H9 (cell line): ENCODE data around the gene PIAS1. TPM values are rescaled to one million over a fixed set of nuclear protein-coding genes. Genes with fewer than 3 reads are reported as not detected.

Source experiments
- DNase-seq: peaks from one replicate; pipeline ENCODE4 v3.0.0-alpha.2; 2017
- H2AFZ ChIP-seq: one replicate; pipeline ENCODE4 v1.6.1; 2013; ENCODE audit warnings: mild to moderate bottlenecking, low read length, control low read depth, moderate library complexity
- H2AK5ac ChIP-seq: 2 replicates; pipeline ENCODE4 v1.6.1; 2013; ENCODE audit warnings: low read length, control low read depth, mixed read lengths; ENCODE audit not compliant: insufficient read length
- H2BK120ac ChIP-seq: one replicate; pipeline ENCODE4 v1.6.1; 2013; ENCODE audit warnings: low read depth, mild to moderate bottlenecking, low read length, control low read depth, inconsistent platforms; ENCODE audit not compliant: poor library complexity, severe bottlenecking
- H2BK12ac ChIP-seq: 2 replicates; pipeline ENCODE4 v1.6.1; 2013; ENCODE audit warnings: low read length, control low read depth, mixed read lengths, low read depth; ENCODE audit not compliant: insufficient read length
- H2BK15ac ChIP-seq: 2 replicates; pipeline ENCODE4 v1.6.1; 2013; ENCODE audit warnings: low read depth, low read length, control low read depth
- H2BK20ac ChIP-seq: one replicate; pipeline ENCODE4 v1.6.1; 2013; ENCODE audit warnings: low read depth, mild to moderate bottlenecking, low read length, control low read depth, inconsistent platforms; ENCODE audit not compliant: poor library complexity, severe bottlenecking
- H2BK5ac ChIP-seq: 2 replicates; pipeline ENCODE4 v1.6.1; 2013; ENCODE audit warnings: low read length, control low read depth, mixed read lengths; ENCODE audit not compliant: insufficient read length
- H3K14ac ChIP-seq: 2 replicates; pipeline ENCODE4 v1.6.1; 2013; ENCODE audit warnings: low read length, control low read depth; ENCODE audit not compliant: insufficient read depth
- H3K18ac ChIP-seq: 2 replicates; pipeline ENCODE4 v1.6.1; 2013; ENCODE audit warnings: low read depth, mild to moderate bottlenecking, mixed read lengths, low read length, control low read depth; ENCODE audit not compliant: insufficient read length
- H3K23ac ChIP-seq: 2 replicates; pipeline ENCODE4 v1.6.1; 2013; ENCODE audit warnings: low read length, control low read depth, mixed read lengths, low read depth; ENCODE audit not compliant: insufficient read length
- H3K23me2 ChIP-seq: 2 replicates; pipeline ENCODE4 v1.6.1; 2013; ENCODE audit warnings: low read depth, mild to moderate bottlenecking, mixed read lengths, low read length, control low read depth; ENCODE audit not compliant: insufficient read length, poor library complexity, severe bottlenecking
- H3K27ac ChIP-seq: 2 replicates; pipeline ENCODE4 v1.5.1; 2013; ENCODE audit warnings: low read length, control low read depth, mixed read lengths, low read depth; ENCODE audit not compliant: insufficient read length
- H3K27me3 ChIP-seq: 2 replicates; pipeline ENCODE4 v1.6.1; 2013; ENCODE audit warnings: low read length, control low read depth, inconsistent platforms; ENCODE audit not compliant: insufficient read depth
- H3K4ac ChIP-seq: 2 replicates; pipeline ENCODE4 v1.6.1; 2013; ENCODE audit warnings: low read depth, mild to moderate bottlenecking, control low read depth, inconsistent platforms, low read length, moderate library complexity
- H3K4me1 ChIP-seq: 2 replicates; pipeline ENCODE4 v1.6.1; 2013; ENCODE audit warnings: low read length, control low read depth, inconsistent platforms; ENCODE audit not compliant: insufficient read depth
- H3K4me2 ChIP-seq: 2 replicates; pipeline ENCODE4 v1.6.1; 2013; ENCODE audit warnings: low read length, control low read depth, mixed read lengths; ENCODE audit not compliant: insufficient read length, insufficient read depth
- H3K56ac ChIP-seq: 2 replicates; pipeline ENCODE4 v1.6.1; 2013; ENCODE audit warnings: low read depth, mild to moderate bottlenecking, mixed read lengths, low read length, control low read depth; ENCODE audit not compliant: insufficient read length
- H3K79me1 ChIP-seq: 2 replicates; pipeline ENCODE4 v1.6.1; 2013; ENCODE audit warnings: low read depth, mild to moderate bottlenecking, moderate library complexity, low read length, control low read depth, inconsistent platforms; ENCODE audit not compliant: insufficient read depth, poor library complexity, severe bottlenecking
- H3K79me2 ChIP-seq: 2 replicates; pipeline ENCODE4 v1.6.1; 2013; ENCODE audit warnings: low read length, control low read depth, inconsistent platforms; ENCODE audit not compliant: insufficient read depth
- H3K9ac ChIP-seq: 2 replicates; pipeline ENCODE4 v1.6.1; 2013; ENCODE audit warnings: low read length, control low read depth, mixed read lengths; ENCODE audit not compliant: insufficient read length; ENCODE audit errors: extremely low read depth
- H3K9me3 ChIP-seq: one replicate; pipeline ENCODE4 v1.6.1; 2013; ENCODE audit warnings: low read depth, low read length, inconsistent platforms; ENCODE audit not compliant: control insufficient read depth
- H3T11ph ChIP-seq: one replicate; pipeline ENCODE4 v1.6.1; 2013; ENCODE audit warnings: mild to moderate bottlenecking, low read length, control low read depth, inconsistent platforms
- H4K20me1 ChIP-seq: one replicate; pipeline ENCODE4 v1.6.1; 2013; ENCODE audit not compliant: control insufficient read depth, insufficient read length, insufficient read depth
- H4K5ac ChIP-seq: 2 replicates; pipeline ENCODE4 v1.6.1; 2013; ENCODE audit warnings: low read depth, mild to moderate bottlenecking, mixed read lengths, low read length, control low read depth; ENCODE audit not compliant: insufficient read length
- H4K8ac ChIP-seq: replicated peaks from 2 replicates; pipeline ENCODE4 v1.6.1; 2013; ENCODE audit warnings: low read length, control low read depth, mixed read lengths, low read depth; ENCODE audit not compliant: insufficient read length
- H4K91ac ChIP-seq: 2 replicates; pipeline ENCODE4 v1.6.1; 2013; ENCODE audit warnings: low read depth, mild to moderate bottlenecking, moderate library complexity, mixed read lengths, low read length, control low read depth; ENCODE audit not compliant: insufficient read length
- H3K27ac Mint-ChIP-seq, 3 experiments: 2 replicates in 2 of 3; 3 replicates in 1 of 3; pipeline ENCODE4 v1.8.0; 2020 to 2021; ENCODE audit warnings: mixed read lengths in 3 of 3, mild to moderate bottlenecking in 1 of 3, moderate library complexity in 1 of 3
- H3K27me3 Mint-ChIP-seq: 2 replicates; pipeline ENCODE4 v1.8.0; 2021; ENCODE audit warnings: low read depth, mild to moderate bottlenecking, moderate library complexity, mixed read lengths
- H3K36me3 Mint-ChIP-seq, 3 experiments: 2 replicates in 2 of 3; 3 replicates in 1 of 3; pipeline ENCODE4 v1.8.0; 2020 to 2021; ENCODE audit warnings: low read depth in 3 of 3, mixed read lengths in 3 of 3; ENCODE audit not compliant: insufficient read depth in 1 of 3
- H3K4me1 Mint-ChIP-seq, 2 experiments: 2 replicates each; pipeline ENCODE4 v1.8.0; 2020; ENCODE audit warnings: mixed read lengths in 2 of 2
- H3K4me3 Mint-ChIP-seq, 2 experiments: 2 replicates in 1 of 2; 3 replicates in 1 of 2; pipeline ENCODE4 v1.8.0; 2020 to 2021; ENCODE audit warnings: mild to moderate bottlenecking in 2 of 2, mixed read lengths in 2 of 2, moderate library complexity in 1 of 2
- H3K9me3 Mint-ChIP-seq, 2 experiments: 2 replicates in 1 of 2; 3 replicates in 1 of 2; pipeline ENCODE4 v1.8.0; 2020; ENCODE audit warnings: mild to moderate bottlenecking in 2 of 2, mixed read lengths in 2 of 2, moderate library complexity in 1 of 2
- WGBS: extraction: QIAGEN DNeasy Blood & Tissue Kit; methylation state at CpG from one replicate; pipeline ENCODE4 v1.1.7; 2013; ENCODE audit warnings: missing lambda C conversion rate, low lambda C conversion rate, mixed read lengths; ENCODE audit not compliant: insufficient read length; ENCODE audit errors: extremely low coverage; 5-methylcytosine and 5-hydroxymethylcytosine counted together
- total RNA-seq: library from RNA; stranded (reverse); gene quantifications from 2 replicates; pipeline ENCODE4 v1.2.1, GENCODE V29; 2021
- TF ChIP-seq, protein P1 (sequence below): fragments of 200-600 bp; sonication (generic); conservative IDR thresholded peaks from 3 replicates; pipeline ENCODE4 v1.8.0; 2021; ENCODE audit warnings: antibody characterized with exemption, mild to moderate bottlenecking

The PIAS1 gene
- total RNA-seq, 1 experiment from 2014 or later: 31.1 TPM

DNA sequence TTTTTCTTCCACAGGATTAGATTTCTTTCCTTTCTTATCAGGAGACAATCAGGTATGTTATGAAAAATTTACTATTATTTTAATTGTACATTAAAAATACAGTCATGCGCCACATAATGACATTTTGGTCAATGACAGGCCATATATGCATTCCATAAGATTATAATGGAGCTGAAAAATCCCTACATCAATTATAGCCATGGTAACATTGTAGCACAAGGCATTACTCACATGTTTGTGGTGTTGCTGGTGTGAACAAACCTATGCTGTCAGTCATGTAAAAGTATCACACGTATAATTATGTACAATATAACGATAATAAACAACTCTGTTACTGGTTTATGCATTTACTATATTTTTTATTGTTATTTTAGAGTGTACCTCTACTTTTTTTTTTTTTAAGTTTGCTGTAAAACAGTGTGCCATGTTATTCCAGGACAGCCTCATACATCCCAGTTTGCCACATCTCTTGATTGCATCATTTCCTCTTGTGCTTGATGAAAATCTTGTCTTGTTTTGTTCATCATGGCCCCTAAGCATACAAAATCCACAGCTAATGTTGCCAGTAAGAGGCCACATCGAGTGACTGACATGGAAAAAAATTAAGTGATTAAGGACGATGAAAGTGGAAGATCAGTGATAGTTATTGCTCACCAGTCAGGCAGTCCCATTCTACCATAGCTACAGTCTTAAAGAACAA lies 129.7 kb downstream of the PIAS1 start:
- Histone ChIP-seq H3K14ac (no peak overlapping the region), H2BK20ac (no peak overlapping the region), H3K79me2 (no peaks in the 10 kb centered on the region), H3K9ac (no peak overlapping the region), H3K4ac (no peak overlapping the region), H3K4me2 (no peak overlapping the region), H3K56ac (no peak overlapping the region), H2BK15ac (no peak overlapping the region), H3K4me1 (no peaks in the 10 kb centered on the region), H4K20me1 (no peaks in the 10 kb centered on the region), H3K23ac (no peak overlapping the region), H3T11ph (no peak overlapping the region), H3K9me3 (no peaks in the 10 kb centered on the region), H2AFZ (no peak overlapping the region), H4K5ac (no peak overlapping the region), H3K27ac (no peak overlapping the region), H3K79me1 (no peaks in the 10 kb centered on the region), H2BK120ac (no peak overlapping the region), H3K23me2 (no peaks in the 10 kb centered on the region), H3K18ac (no peak overlapping the region), H2AK5ac (no peak overlapping the region), H2BK12ac (no peak overlapping the region), H4K91ac (no peak overlapping the region), H3K27me3 (no peaks in the 10 kb centered on the region), H2BK5ac (no peak overlapping the region), H4K8ac (no peak overlapping the region)
- TF ChIP-seq, protein P1, sequence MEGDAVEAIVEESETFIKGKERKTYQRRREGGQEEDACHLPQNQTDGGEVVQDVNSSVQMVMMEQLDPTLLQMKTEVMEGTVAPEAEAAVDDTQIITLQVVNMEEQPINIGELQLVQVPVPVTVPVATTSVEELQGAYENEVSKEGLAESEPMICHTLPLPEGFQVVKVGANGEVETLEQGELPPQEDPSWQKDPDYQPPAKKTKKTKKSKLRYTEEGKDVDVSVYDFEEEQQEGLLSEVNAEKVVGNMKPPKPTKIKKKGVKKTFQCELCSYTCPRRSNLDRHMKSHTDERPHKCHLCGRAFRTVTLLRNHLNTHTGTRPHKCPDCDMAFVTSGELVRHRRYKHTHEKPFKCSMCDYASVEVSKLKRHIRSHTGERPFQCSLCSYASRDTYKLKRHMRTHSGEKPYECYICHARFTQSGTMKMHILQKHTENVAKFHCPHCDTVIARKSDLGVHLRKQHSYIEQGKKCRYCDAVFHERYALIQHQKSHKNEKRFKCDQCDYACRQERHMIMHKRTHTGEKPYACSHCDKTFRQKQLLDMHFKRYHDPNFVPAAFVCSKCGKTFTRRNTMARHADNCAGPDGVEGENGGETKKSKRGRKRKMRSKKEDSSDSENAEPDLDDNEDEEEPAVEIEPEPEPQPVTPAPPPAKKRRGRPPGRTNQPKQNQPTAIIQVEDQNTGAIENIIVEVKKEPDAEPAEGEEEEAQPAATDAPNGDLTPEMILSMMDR: no peak
- DNase-seq: no peak
- Mint-ChIP-seq H3K27ac (no peak overlapping the region), H3K36me3 (peaks cover 14 to 55% (median 51%) of the 10 kb centered on the region in 3 experiments; a peak in 6 of 7 replicates), H3K27me3 (no peaks in the 10 kb centered on the region), H3K4me1 (no peaks in the 10 kb centered on the region), H3K9me3 (no peaks in the 10 kb centered on the region), H3K4me3 (no peak overlapping the region)
- WGBS: no CpG with 5 or more reads among the region's 5 CpGs
